Thyroid gland (tissue), 4 donors: ENCODE measurements around the gene LDHAL6B. TPM values are rescaled to one million over a fixed set of nuclear protein-coding genes. Genes with fewer than 3 reads are reported as not detected.

Experiments
- DNase-seq, 2 donors: peaks; one replicate each; pipeline ENCODE4 v3.0.0-alpha.2; 2019
- H3K27ac ChIP-seq, 3 donors: fragments of 200-600 bp; sonication (generic); 1 replicate in 2 of 3; 2 replicates in 1 of 3; pipeline ENCODE4 v1.5.1; 2016 to 2019; ENCODE audit warnings: mild to moderate bottlenecking in 1 of 3, moderate library complexity in 1 of 3
- H3K27me3 ChIP-seq: fragments of 200-600 bp; sonication (generic); one replicate; pipeline ENCODE4 v1.5.1; 2019
- H3K36me3 ChIP-seq, 2 donors: fragments of 200-600 bp; sonication (generic); one replicate each; pipeline ENCODE4 v1.5.1; 2016 to 2019
- H3K4me1 ChIP-seq, 2 donors: fragments of 200-600 bp; sonication (generic); one replicate each; pipeline ENCODE4 v1.5.1; 2017 to 2019
- H3K4me3 ChIP-seq, 3 donors: fragments of 200-600 bp; sonication (generic); replicated peaks in 1 of 3; 1 replicate in 2 of 3; 2 replicates in 1 of 3; pipeline ENCODE4 v1.5.1; 2016; ENCODE audit warnings: mild to moderate bottlenecking in 1 of 3
- H3K9me3 ChIP-seq: fragments of 200-600 bp; sonication (generic); one replicate; pipeline ENCODE4 v1.5.1; 2017
- CTCF ChIP-seq, 6 experiments: fragments of 200-600 bp in 3 of 6; fragments of 450-650 bp in 3 of 6; sonication (generic) in 3 of 6; IDR thresholded peaks; one replicate each; pipeline ENCODE4 v1.5.1; 2016 to 2019; ENCODE audit warnings: antibody characterized with exemption in 6 of 6, mild to moderate bottlenecking in 2 of 6, inconsistent platforms in 1 of 6, moderate library complexity in 1 of 6
- POLR2A ChIP-seq, 2 donors: fragments of 450-650 bp; IDR thresholded peaks; one replicate each; pipeline ENCODE4 v1.6.1; 2017; ENCODE audit warnings: antibody characterized with exemption in 2 of 2, mild to moderate bottlenecking in 2 of 2, moderate library complexity in 1 of 2
- WGBS, 2 donors: methylation state at CpG; one replicate each; pipeline ENCODE4 v1.1.5; 2017; 5-methylcytosine and 5-hydroxymethylcytosine counted together
- intact Hi-C: fragments of 100-400 bp; cut with DNase I; formaldehyde crosslinking; loops from one replicate; pipeline ENCODE4 v1.15.1; 2023
- total RNA-seq, 4 donors: library from RNA; depleted of rRNA; stranded (reverse); fragments of >200 nt; gene quantifications; one replicate each; pipeline ENCODE4 v1.2.3, GENCODE V29; 2016

Gene LDHAL6B
- total RNA-seq, 4 donors from 2014 or later = 0.27 TPM; not detected in 3

- WGBS, 2 donors = 86 to 93% methylated on average over 14 of the region's 14 CpGs
- Histone ChIP-seq H3K27me3 (no peaks in the 10 kb centered on the region), H3K36me3 (peaks cover 0 to 10% of the 10 kb centered on the region in 2 donors), H3K4me1 (peaks cover 0 to 5% of the 10 kb centered on the region in 2 donors), H3K4me3 (no peak overlapping the region), H3K9me3 (no peaks in the 10 kb centered on the region), H3K27ac (no peak overlapping the region)
- intact Hi-C loops = no loop called here
- DNase-seq = no peak
- TF ChIP-seq CTCF (IDR thresholded peaks at IDR 0.05) = no peak
- TF ChIP-seq POLR2A (IDR thresholded peaks at IDR 0.05) = no peak
Measured at GRCh38 chr15:59217876-59218498, 11.3 kb downstream of the LDHAL6B start.

- TF ChIP-seq CTCF (IDR thresholded peaks at IDR 0.05) (no peak), POLR2A (IDR thresholded peaks at IDR 0.05) (no peak)
- WGBS, 2 donors = 86 to 89% methylated on average over 3 of the region's 3 CpGs
- Histone ChIP-seq H3K9me3 (no peaks in the 10 kb centered on the region), H3K27me3 (no peaks in the 10 kb centered on the region), H3K4me1 (peaks cover 0 to 12% of the 10 kb centered on the region in 2 donors), H3K4me3 (no peak overlapping the region), H3K27ac (no peak overlapping the region), H3K36me3 (peaks cover 0 to 10% of the 10 kb centered on the region in 2 donors)
- intact Hi-C loops = no loop called here
- no peak for DNase-seq
Measured at GRCh38 chr15:59218710-59219109, 12.1 kb downstream of the LDHAL6B start.

- H3K27me3 ChIP-seq = no peaks in the 10 kb centered on the region
- 87 to 88% methylated on average over 5 of the region's 5 CpGs for WGBS, 2 donors
- TF ChIP-seq CTCF (IDR thresholded peaks at IDR 0.05) = no peak
- TF ChIP-seq POLR2A (IDR thresholded peaks at IDR 0.05) = no peak
- H3K36me3 ChIP-seq = peaks cover 0 to 3% of the 10 kb centered on the region in 2 donors
- no peak for DNase-seq
- no peak overlapping the region for H3K4me3 ChIP-seq
- H3K4me1 ChIP-seq = peaks cover 0 to 16% of the 10 kb centered on the region in 2 donors
- H3K27ac ChIP-seq = no peak overlapping the region
- intact Hi-C loops = no loop called here
- no peaks in the 10 kb centered on the region for H3K9me3 ChIP-seq
Measured at GRCh38 chr15:59221511-59222505, 15.2 kb downstream of the LDHAL6B start.

DNA sequence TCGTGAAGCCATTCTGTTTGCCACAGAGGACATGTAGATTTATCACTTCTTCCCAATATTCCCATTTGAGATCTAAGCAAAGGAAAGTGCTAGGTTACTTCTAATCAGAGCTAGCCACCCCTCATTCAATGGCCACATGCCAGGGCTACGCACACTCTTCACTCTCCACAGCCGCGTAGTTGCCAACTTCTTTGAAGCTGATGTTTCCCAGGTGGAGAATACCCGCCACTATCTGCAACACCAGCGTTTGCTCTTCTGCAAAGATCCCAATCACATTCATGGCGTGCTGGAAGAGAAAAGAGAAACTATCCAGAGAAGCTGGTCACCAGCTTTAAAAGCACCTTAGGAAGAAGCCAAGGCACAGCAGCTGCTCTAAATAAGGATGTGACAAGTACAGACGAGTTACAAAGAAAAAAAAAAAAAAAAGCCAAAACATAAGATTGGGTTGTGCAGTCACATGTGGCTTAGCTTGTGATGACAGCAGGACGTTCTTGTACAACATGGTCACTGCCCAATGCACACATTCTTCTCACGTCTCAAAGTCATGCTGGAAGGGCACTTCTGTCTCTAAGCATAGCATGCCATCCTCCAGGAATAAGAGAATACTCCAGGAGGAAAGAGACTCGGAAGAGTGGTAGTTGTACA lies 16.4 kb downstream of the LDHAL6B start:
- Histone ChIP-seq H3K27ac (no peak overlapping the region), H3K27me3 (no peaks in the 10 kb centered on the region), H3K9me3 (no peaks in the 10 kb centered on the region), H3K4me3 (no peak overlapping the region), H3K36me3 (no peaks in the 10 kb centered on the region), H3K4me1 (peaks cover 0 to 16% of the 10 kb centered on the region in 2 donors)
- TF ChIP-seq CTCF (IDR thresholded peaks at IDR 0.05) = no peak
- TF ChIP-seq POLR2A (IDR thresholded peaks at IDR 0.05) = no peak
- intact Hi-C loops = no loop called here
- DNase-seq = peak; percentile 8 to 28
- WGBS, 2 donors = 62 to 65% methylated on average over 11 of the region's 11 CpGs
